HG02840 (cell line): ENCODE data around the gene GUCY1A2.

Experiments
- ATAC-seq: cut with Tn5 transposase; IDR thresholded peaks from one replicate; pipeline ENCODE4 v1.9.1; 2021; ENCODE audit warnings: mild to moderate bottlenecking, moderate library complexity, moderate number of reproducible peaks; ENCODE audit not compliant: unreplicated experiment, low FRiP score

GUCY1A2 gene

GRCh38 chr11:106684944-106685343 lies 333.3 kb downstream of the GUCY1A2 start:
- ATAC-seq = no peak

GRCh38 chr11:106683435-106683834 lies 334.8 kb downstream of the GUCY1A2 start:
- ATAC-seq = no peak

- no peak for ATAC-seq
These were observed 336.8 kb downstream of the GUCY1A2 start for GRCh38 chr11:106681435-106681834.

GRCh38 chr11:106679581-106679980 lies 338.7 kb downstream of the GUCY1A2 start:
- no peak for ATAC-seq

GRCh38 chr11:106679181-106679580 lies 339.1 kb downstream of the GUCY1A2 start:
- no peak for ATAC-seq

- ATAC-seq = no peak
These were observed 348.2 kb downstream of the GUCY1A2 start for GRCh38 chr11:106670069-106670468.

GRCh38 chr11:106668147-106668546 lies 350.1 kb downstream of the GUCY1A2 start:
- no peak for ATAC-seq

- ATAC-seq = no peak
These were observed 361.6 kb downstream of the GUCY1A2 start for GRCh38 chr11:106656646-106657045.

GRCh38 chr11:106644824-106645223 lies 373.5 kb downstream of the GUCY1A2 start:
- ATAC-seq = no peak

- no peak for ATAC-seq
These were observed 375.9 kb downstream of the GUCY1A2 start for GRCh38 chr11:106642331-106642730.

- ATAC-seq = no peak
These were observed 386.0 kb downstream of the GUCY1A2 start for GRCh38 chr11:106632283-106632682.

GRCh38 chr11:106627694-106628093 lies 390.6 kb downstream of the GUCY1A2 start:
- no peak for ATAC-seq

- ATAC-seq = no peak
These were observed 392.7 kb downstream of the GUCY1A2 start for GRCh38 chr11:106625566-106625965.

- ATAC-seq = no peak
These were observed 393.9 kb downstream of the GUCY1A2 start for GRCh38 chr11:106624377-106624776.
